ENCODE measurements around the gene CACNB2. TPM values are rescaled to one million over a fixed set of nuclear protein-coding genes. Genes with fewer than 3 reads are reported as not detected.

The CACNB2 gene
- total and polyA plus RNA-seq, 4 donors, result 2.8 to 14.6 (median 7.7) TPM

DNA sequence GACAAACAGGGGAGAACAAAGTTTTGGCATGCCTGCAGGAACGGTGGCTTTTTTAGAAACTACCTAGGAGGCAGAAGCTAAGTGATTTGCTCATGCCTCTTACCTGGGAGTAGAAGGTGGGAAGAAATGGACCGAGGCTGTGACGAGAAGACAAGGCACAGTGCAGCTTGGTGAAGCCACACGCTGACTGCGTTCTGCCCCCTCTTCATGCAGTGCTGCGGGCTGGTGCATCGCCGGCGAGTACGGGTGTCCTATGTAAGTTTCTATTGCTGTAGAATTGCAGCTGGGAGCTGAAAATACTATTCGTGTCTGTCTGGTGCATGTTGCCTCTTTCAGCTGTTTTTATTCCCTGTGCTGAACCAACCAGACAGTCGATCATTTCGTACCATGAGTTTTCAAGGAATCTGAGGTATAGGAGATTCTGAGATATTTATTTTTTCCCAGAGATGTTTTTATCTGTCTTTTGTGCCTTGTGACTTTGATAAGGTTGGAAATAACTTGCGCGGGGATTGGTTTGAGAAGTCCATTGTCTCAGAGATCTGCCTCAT is 120.9 kb downstream of the CACNB2 start:
- ATAC-seq (ENCODE audit: low FRiP score), result no peak
- H3K36me3 ChIP-seq (ENCODE audit: control insufficient read depth in 1 of 2, insufficient read depth in 2 of 2, low read length in 1 of 2), result no peaks in the 10 kb centered on the region
- H3K9me3 ChIP-seq (ENCODE audit: control insufficient read depth, low read length), result no peaks in the 10 kb centered on the region
- no peak for DNase-seq
- 76 to 82% methylated on average over 15 of the region's 15 CpGs for WGBS, 2 donors
- no peaks in the 10 kb centered on the region for H3K4me1 ChIP-seq (ENCODE audit: control insufficient read depth in 1 of 2, insufficient read depth in 2 of 2, low read length in 2 of 2)
- no peaks in the 10 kb centered on the region for H3K27me3 ChIP-seq (ENCODE audit: control insufficient read depth in 1 of 2, insufficient read depth in 2 of 2, low read length in 1 of 2)
- intact Hi-C loops (cut with DNase I), result no loop called here
- H3K4me3 ChIP-seq (ENCODE audit: low read length in 2 of 2), result no peak overlapping the region
- H3K27ac ChIP-seq (ENCODE audit: low read depth in 1 of 2, low read length in 2 of 2), result no peak overlapping the region

DNA sequence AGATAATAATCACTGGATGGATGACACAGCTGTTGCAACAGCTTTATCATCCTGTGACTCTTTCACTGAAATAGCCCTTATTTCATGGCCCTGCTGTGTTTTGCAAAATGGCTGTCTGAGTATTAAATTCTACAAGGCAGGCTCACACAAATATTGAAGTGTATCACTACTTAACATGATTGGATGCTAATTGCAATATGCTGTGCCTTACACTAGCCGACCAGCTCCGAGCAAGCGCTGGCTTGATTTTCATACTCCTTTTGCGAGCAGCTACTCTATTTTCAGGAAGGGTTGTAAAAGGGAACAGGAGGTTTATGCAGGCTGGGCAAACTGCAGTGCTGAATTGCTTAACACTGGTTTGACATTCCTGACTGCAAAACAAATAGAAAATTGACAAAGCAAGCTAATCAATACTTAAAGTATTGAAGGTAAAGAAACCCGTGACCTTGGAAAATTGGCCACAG is 121.6 kb downstream of the CACNB2 start:
- Histone ChIP-seq H3K4me3 (ENCODE audit: low read length in 2 of 2) (no peak overlapping the region), H3K4me1 (ENCODE audit: control insufficient read depth in 1 of 2, insufficient read depth in 2 of 2, low read length in 2 of 2) (no peaks in the 10 kb centered on the region), H3K36me3 (ENCODE audit: control insufficient read depth in 1 of 2, insufficient read depth in 2 of 2, low read length in 1 of 2) (no peaks in the 10 kb centered on the region), H3K27me3 (ENCODE audit: control insufficient read depth in 1 of 2, insufficient read depth in 2 of 2, low read length in 1 of 2) (no peaks in the 10 kb centered on the region), H3K9me3 (ENCODE audit: control insufficient read depth, low read length) (no peaks in the 10 kb centered on the region), H3K27ac (ENCODE audit: low read depth in 1 of 2, low read length in 2 of 2) (no peak overlapping the region)
- DNase-seq (no peak), ATAC-seq (ENCODE audit: low FRiP score) (no peak)
- WGBS, 2 donors, result 92 to 93% methylated on average over 5 of the region's 5 CpGs
- intact Hi-C loops (cut with DNase I), result no loop called here

DNA sequence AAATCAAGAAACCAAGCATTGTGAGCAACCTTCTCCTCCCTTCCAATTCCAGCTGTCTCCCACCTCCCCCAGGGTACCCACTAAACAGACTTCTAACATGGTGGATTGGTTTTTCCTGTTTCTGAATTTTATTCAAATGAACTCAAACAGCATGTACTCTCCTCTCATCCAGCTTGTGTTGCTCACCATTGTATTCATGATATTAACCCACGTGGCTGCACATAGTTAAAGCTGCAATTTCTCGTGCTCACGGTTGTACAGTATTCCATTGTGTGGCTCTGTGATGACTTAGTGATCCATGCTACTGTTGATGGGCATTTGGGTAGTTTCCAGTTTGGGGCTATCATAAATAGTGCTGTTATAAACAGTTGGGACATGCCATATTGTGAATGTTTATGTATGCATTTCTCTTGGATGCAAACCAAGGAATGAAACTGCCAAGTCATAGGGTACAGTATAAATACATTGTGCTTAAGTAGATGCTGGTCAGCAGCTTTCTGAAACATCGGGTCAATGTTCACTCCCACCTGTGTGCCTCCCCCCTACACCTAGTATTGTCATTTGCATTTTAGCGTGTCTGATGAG is 124.3 kb downstream of the CACNB2 start:
- no peaks in the 10 kb centered on the region for H3K36me3 ChIP-seq (ENCODE audit: control insufficient read depth in 1 of 2, insufficient read depth in 2 of 2, low read length in 1 of 2)
- 55 to 72% methylated on average over 5 of the region's 5 CpGs for WGBS, 2 donors
- H3K4me1 ChIP-seq (ENCODE audit: control insufficient read depth in 1 of 2, insufficient read depth in 2 of 2, low read length in 2 of 2), result no peaks in the 10 kb centered on the region
- no peaks in the 10 kb centered on the region for H3K27me3 ChIP-seq (ENCODE audit: control insufficient read depth in 1 of 2, insufficient read depth in 2 of 2, low read length in 1 of 2)
- ATAC-seq (ENCODE audit: low FRiP score) (no peak), DNase-seq (no peak)
- H3K4me3 ChIP-seq (ENCODE audit: low read length in 2 of 2), result no peak overlapping the region
- H3K9me3 ChIP-seq (ENCODE audit: control insufficient read depth, low read length), result no peaks in the 10 kb centered on the region
- intact Hi-C loops (cut with DNase I), result no loop called here
- H3K27ac ChIP-seq (ENCODE audit: low read depth in 1 of 2, low read length in 2 of 2), result no peak overlapping the region

DNA sequence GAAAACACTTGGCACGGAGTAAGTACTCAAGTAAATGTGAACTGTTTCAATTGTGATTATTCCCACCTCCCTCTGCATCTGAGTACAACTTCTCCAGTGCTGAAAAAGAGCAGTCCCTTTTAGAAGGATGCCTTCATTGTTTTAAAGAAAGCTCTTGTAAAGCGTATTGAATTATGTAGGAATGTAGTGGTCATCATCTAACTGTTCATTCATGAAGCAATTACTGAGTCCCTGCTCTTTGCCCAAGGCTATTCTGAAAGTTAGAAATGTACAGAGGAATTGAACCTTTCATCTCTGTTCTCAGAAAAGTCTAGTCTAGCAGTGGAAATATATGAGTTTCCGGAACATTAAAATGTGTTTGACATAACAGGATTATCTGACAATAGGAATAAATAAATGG is 127.8 kb downstream of the CACNB2 start:
- H3K4me1 ChIP-seq (ENCODE audit: control insufficient read depth in 1 of 2, insufficient read depth in 2 of 2, low read length in 2 of 2), result no peaks in the 10 kb centered on the region
- no peak for DNase-seq
- 93% methylated on average over 3 of the region's 3 CpGs for WGBS, 2 donors
- no peaks in the 10 kb centered on the region for H3K36me3 ChIP-seq (ENCODE audit: control insufficient read depth in 1 of 2, insufficient read depth in 2 of 2, low read length in 1 of 2)
- H3K9me3 ChIP-seq (ENCODE audit: control insufficient read depth, low read length), result no peaks in the 10 kb centered on the region
- no peak for ATAC-seq (ENCODE audit: low FRiP score)
- H3K27me3 ChIP-seq (ENCODE audit: control insufficient read depth in 1 of 2, insufficient read depth in 2 of 2, low read length in 1 of 2), result no peaks in the 10 kb centered on the region
- no peak overlapping the region for H3K4me3 ChIP-seq (ENCODE audit: low read length in 2 of 2)
- no peak overlapping the region for H3K27ac ChIP-seq (ENCODE audit: low read depth in 1 of 2, low read length in 2 of 2)
- intact Hi-C loops (cut with DNase I), result no loop called here

DNA sequence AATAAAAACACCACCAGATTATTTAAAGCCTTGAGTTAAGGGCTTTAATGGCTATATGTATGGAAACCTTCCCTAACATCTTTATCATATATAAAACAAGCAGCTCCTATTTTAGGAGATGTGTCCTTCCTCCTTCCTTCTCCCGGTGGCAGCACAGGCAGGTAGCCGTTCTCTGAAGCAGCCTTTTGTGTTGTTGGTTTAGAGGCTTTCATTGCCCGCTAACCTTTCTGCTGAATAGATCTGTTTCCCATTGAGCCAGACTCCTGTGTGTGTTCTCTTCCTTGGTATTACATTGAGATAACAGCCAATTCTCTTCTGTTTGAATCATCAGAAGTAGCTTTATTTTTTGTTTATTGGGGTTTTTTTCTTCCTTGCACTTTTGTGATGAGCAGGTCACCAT is 131.3 kb downstream of the CACNB2 start:
- ATAC-seq (ENCODE audit: low FRiP score) (no peak), DNase-seq (no peak)
- Histone ChIP-seq H3K27ac (ENCODE audit: low read depth in 1 of 2, low read length in 2 of 2) (no peak overlapping the region), H3K4me1 (ENCODE audit: control insufficient read depth in 1 of 2, insufficient read depth in 2 of 2, low read length in 2 of 2) (peaks cover 2 to 3% of the 10 kb centered on the region in 2 donors), H3K27me3 (ENCODE audit: control insufficient read depth in 1 of 2, insufficient read depth in 2 of 2, low read length in 1 of 2) (no peaks in the 10 kb centered on the region), H3K9me3 (ENCODE audit: control insufficient read depth, low read length) (no peaks in the 10 kb centered on the region), H3K4me3 (ENCODE audit: low read length in 2 of 2) (no peak overlapping the region), H3K36me3 (ENCODE audit: control insufficient read depth in 1 of 2, insufficient read depth in 2 of 2, low read length in 1 of 2) (no peaks in the 10 kb centered on the region)
- intact Hi-C loops (cut with DNase I), result no loop called here
- 83 to 87% methylated on average over 3 of the region's 3 CpGs for WGBS, 2 donors

DNA sequence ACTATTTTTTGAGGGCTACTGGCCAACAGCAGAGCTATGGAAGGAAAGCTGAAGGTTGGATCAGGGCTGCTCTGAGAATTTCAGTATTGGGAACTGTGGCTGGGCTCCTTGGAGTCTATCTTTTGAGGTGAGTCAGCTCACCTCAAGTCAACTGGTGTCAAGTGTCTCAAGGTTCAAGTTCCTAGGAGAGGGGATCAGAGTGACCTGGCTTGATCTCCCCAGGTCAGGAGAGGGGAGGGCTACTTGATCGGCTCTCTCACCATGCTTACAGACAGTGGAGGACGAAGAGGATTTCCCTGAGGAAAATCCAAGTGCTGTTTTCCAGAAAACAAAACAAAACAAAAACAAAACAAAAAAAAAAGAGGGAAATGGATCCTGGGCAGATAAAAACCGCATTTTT is 132.8 kb downstream of the CACNB2 start:
- DNase-seq, result no peak
- intact Hi-C loops (cut with DNase I), result no loop called here
- ATAC-seq (ENCODE audit: low FRiP score), result no peak
- peaks cover 0 to under 1% of the 10 kb centered on the region in 2 donors for H3K27me3 ChIP-seq (ENCODE audit: control insufficient read depth in 1 of 2, insufficient read depth in 2 of 2, low read length in 1 of 2)
- H3K4me3 ChIP-seq (ENCODE audit: low read length in 2 of 2), result no peak overlapping the region
- H3K27ac ChIP-seq (ENCODE audit: low read depth in 1 of 2, low read length in 2 of 2), result no peak overlapping the region
- H3K9me3 ChIP-seq (ENCODE audit: control insufficient read depth, low read length), result no peaks in the 10 kb centered on the region
- H3K4me1 ChIP-seq (ENCODE audit: control insufficient read depth in 1 of 2, insufficient read depth in 2 of 2, low read length in 2 of 2), result peaks cover 2 to 3% of the 10 kb centered on the region in 2 donors
- H3K36me3 ChIP-seq (ENCODE audit: control insufficient read depth in 1 of 2, insufficient read depth in 2 of 2, low read length in 1 of 2), result no peaks in the 10 kb centered on the region
- WGBS, 2 donors, result 94 to 98% methylated on average over 3 of the region's 3 CpGs

DNA sequence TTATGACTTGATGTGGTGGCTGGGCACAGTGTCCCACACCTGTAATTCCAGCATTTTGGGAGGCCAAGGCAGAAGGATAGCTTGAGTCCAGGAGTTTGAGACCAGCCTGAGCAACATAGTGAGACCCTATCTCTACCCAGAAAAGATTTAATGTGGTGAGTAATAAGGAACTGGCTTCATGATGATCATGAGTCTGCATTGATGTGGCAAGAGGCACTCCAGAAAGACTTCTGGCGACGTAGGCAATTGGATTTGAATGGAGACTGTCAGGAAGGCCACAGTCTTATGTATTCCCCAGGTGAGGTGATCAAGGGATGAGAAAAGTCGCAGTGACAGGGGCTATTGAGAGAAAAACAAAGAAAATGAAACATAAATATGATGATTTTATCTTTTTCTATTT is 138.0 kb downstream of the CACNB2 start:
- H3K27me3 ChIP-seq (ENCODE audit: control insufficient read depth in 1 of 2, insufficient read depth in 2 of 2, low read length in 1 of 2), result peaks cover 0 to 1% of the 10 kb centered on the region in 2 donors
- DNase-seq, result no peak
- H3K4me3 ChIP-seq (ENCODE audit: low read length in 2 of 2), result no peak overlapping the region
- intact Hi-C loops (cut with DNase I), result no loop called here
- H3K36me3 ChIP-seq (ENCODE audit: control insufficient read depth in 1 of 2, insufficient read depth in 2 of 2, low read length in 1 of 2), result no peaks in the 10 kb centered on the region
- 95% methylated on average over 3 of the region's 3 CpGs for WGBS, 2 donors
- no peak overlapping the region for H3K27ac ChIP-seq (ENCODE audit: low read depth in 1 of 2, low read length in 2 of 2)
- peaks cover 2 to 4% of the 10 kb centered on the region in 2 donors for H3K4me1 ChIP-seq (ENCODE audit: control insufficient read depth in 1 of 2, insufficient read depth in 2 of 2, low read length in 2 of 2)
- no peak for ATAC-seq (ENCODE audit: low FRiP score)
- H3K9me3 ChIP-seq (ENCODE audit: control insufficient read depth, low read length), result no peaks in the 10 kb centered on the region

DNA sequence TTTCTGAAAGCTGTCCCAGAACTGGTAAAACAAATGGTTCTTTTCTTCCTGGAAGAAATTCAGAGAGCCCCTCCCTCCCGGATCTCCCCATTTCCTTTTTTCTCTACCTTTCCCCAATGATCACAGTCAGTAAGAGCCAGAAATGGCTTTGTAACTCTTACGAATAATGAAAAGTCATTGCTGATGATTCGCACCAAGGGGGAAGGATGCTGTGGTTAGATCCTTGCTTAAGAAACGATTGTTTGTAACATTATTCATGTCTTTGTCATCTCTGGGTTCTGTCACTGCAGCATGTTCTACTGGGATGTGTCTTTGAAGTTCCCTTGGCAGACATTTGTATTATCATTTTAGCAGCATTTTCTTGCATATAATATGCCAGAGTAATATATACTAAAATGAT is 138.9 kb downstream of the CACNB2 start:
- Histone ChIP-seq H3K36me3 (ENCODE audit: control insufficient read depth in 1 of 2, insufficient read depth in 2 of 2, low read length in 1 of 2) (no peaks in the 10 kb centered on the region), H3K27ac (ENCODE audit: low read depth in 1 of 2, low read length in 2 of 2) (no peak overlapping the region), H3K4me3 (ENCODE audit: low read length in 2 of 2) (no peak overlapping the region), H3K27me3 (ENCODE audit: control insufficient read depth in 1 of 2, insufficient read depth in 2 of 2, low read length in 1 of 2) (peaks cover 0 to 1% of the 10 kb centered on the region in 2 donors), H3K4me1 (ENCODE audit: control insufficient read depth in 1 of 2, insufficient read depth in 2 of 2, low read length in 2 of 2) (peaks cover 0 to 2% of the 10 kb centered on the region in 2 donors), H3K9me3 (ENCODE audit: control insufficient read depth, low read length) (no peaks in the 10 kb centered on the region)
- intact Hi-C loops (cut with DNase I), result no loop called here
- DNase-seq, result no peak
- no peak for ATAC-seq (ENCODE audit: low FRiP score)
- WGBS, 2 donors, result 58 to 61% methylated on average over 4 of the region's 4 CpGs

DNA sequence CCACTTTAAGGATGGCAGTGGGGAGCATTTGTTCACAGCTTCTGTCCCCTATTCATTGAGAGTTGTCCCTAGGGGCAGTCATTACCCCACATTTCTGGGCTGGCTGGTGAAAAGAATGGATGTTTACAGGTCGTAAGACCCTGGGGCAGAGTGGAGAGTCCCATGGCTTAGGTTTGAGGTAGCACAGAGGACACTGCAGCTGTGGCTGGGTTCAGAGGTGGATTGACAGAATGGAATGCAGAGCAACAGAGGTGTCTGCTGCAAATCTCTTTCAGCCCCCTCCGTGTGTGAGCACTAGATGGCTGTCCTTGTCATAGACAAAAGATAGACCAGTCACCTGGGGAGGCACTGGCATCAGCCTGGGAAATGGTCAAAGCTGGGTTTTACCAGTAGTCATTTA is 141.9 kb downstream of the CACNB2 start:
- H3K27me3 ChIP-seq (ENCODE audit: control insufficient read depth in 1 of 2, insufficient read depth in 2 of 2, low read length in 1 of 2), result peaks cover 0 to 1% of the 10 kb centered on the region in 2 donors
- intact Hi-C loops (cut with DNase I), result no loop called here
- no peaks in the 10 kb centered on the region for H3K36me3 ChIP-seq (ENCODE audit: control insufficient read depth in 1 of 2, insufficient read depth in 2 of 2, low read length in 1 of 2)
- 68 to 72% methylated on average over 2 of the region's 2 CpGs for WGBS, 2 donors
- no peak for ATAC-seq (ENCODE audit: low FRiP score)
- no peak overlapping the region for H3K4me3 ChIP-seq (ENCODE audit: low read length in 2 of 2)
- H3K4me1 ChIP-seq (ENCODE audit: control insufficient read depth in 1 of 2, insufficient read depth in 2 of 2, low read length in 2 of 2), result peaks cover 0 to 2% of the 10 kb centered on the region in 2 donors
- no peak for DNase-seq
- H3K27ac ChIP-seq (ENCODE audit: low read depth in 1 of 2, low read length in 2 of 2), result no peak overlapping the region
- no peaks in the 10 kb centered on the region for H3K9me3 ChIP-seq (ENCODE audit: control insufficient read depth, low read length)

All from aorta (tissue), 5 donors.